ENCODE data around the gene RRAS2.

DNA sequence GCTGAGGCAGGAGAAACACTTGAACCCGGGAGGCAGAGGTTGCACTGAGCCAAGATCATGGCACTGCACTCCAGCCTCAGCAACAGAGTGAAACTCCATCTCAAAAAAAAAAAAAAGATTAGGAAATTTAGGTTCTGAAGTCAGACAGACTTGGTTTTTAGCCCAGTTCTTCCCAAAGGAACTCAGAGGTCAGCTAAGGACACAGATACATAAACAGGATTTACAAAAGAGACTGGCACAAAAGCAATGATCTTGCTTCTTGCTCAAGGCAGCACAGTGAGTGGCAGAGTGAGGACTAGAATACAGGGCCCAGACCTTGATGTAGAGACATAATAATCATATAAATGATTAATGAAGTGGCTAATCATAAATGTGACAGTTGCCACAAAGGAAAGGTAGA is 25.4 kb upstream of the RRAS2 start:
- TF ChIP-seq POLR2A (IDR thresholded peaks at IDR 0.05) (no peak), POLR2AphosphoS5 (IDR thresholded peaks at IDR 0.05) (no peak)

Data from gastroesophageal sphincter (tissue), 2 donors.